ENCODE results near the gene SH2D6.

GRCh38 chr2:85439025-85439472, 20.5 kb downstream of the SH2D6 start:
- no peak for TF ChIP-seq CTCF (IDR thresholded peaks at IDR 0.05; ENCODE audit: low read length)
- no peak for TF ChIP-seq EZH2 (optimal IDR thresholded peaks at IDR 0.05; ENCODE audit: low read depth, low read length)

All from MM.1S (cell line).